SKM-1 (cell line): Measurements from ENCODE around the gene RABGAP1L.
A peak's percentile ranks its signal among the peaks of the same experiment; 100 is the strongest.

Source experiments
- DNase-seq: peaks from one replicate; lab custom pipeline; 2025; ENCODE audit not compliant: unreplicated experiment; lab: John Stamatoyannopoulos, UW

RABGAP1L gene

GRCh38 chr1:174911606-174912005, 752.3 kb downstream of the RABGAP1L start:
- DNase-seq: no peak

DNA sequence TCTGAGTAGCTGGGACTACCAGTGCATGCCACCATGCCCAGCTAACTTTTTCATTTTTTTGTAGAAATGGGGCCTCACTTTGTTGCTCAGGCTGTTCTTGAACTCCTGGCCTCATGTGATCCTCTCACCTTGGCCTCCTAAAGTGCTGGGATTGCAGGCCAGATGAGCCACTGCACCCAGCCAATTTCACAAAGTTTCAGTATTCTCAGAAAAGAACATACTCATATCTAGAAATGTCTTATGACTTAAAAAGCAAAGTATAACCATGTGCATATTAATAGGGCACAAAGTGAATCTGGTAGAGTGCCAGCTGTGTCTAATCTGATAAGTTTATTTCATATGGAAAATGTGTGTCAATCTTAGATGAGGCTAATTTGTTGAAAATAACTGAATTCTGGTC, 752.9 kb downstream of the RABGAP1L start:
- DNase-seq: no peak

GRCh38 chr1:174913225-174913903, 754.0 kb downstream of the RABGAP1L start:
- DNase-seq: no peak

- DNase-seq: no peak
These were observed 755.7 kb downstream of the RABGAP1L start for GRCh38 chr1:174914991-174915390.

DNA sequence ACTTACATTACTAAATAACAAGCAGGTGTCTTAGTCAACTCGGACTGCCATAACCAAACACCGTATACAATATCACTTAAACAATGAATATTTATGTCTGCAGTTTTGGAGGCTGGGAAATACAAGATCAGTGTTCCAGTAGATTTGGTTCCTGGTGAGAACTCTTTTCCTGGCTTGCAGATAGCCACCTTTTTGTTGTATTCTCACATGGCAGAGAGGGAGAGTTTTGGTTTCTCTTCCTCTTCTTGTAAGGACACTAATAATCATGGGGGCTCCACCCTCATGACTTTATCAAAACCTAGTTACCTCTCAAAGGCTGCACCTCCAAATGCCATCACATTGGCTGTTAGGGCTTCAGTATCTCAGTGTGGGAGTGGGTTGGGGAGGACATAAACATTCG, 757.5 kb downstream of the RABGAP1L start:
- no peak for DNase-seq

DNA sequence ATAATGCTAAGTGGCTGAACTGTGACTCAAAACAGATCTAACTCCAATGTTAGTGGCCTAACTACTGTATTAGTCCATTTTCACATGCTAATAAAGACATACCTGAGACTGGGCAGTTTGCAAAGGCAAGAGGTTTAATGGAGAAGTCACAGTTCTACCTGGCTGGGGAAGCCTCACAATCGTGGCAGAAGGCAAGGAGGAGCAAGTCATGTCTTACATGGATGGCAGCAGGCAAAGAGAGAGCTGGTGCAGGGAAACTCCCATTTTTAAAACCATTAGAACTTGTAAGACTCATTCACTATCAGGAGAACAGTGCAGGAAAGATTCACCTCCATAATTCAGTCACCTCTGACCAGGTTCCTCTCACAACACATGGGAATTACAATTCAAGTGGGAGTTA, 760.8 kb downstream of the RABGAP1L start:
- DNase-seq: no peak

DNA sequence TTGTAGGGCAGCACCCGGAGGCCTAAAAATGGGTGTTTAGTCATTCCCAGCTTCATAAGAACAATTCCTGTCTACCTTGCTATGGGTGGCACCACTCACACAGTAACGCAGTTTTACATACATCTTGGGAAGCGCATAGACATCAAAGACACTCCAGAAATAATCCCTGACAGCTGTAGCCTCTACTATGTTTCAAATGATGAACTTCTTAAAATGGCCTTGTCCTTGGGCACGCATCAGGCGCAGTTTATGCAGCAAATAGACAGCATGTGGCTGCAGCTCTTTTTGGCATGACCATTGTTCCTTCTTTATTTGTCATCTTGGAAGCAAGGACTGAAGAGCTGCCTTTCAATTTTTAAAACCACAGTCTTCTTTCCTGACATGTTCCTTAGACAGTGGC, 762.8 kb downstream of the RABGAP1L start:
- no peak for DNase-seq

DNA sequence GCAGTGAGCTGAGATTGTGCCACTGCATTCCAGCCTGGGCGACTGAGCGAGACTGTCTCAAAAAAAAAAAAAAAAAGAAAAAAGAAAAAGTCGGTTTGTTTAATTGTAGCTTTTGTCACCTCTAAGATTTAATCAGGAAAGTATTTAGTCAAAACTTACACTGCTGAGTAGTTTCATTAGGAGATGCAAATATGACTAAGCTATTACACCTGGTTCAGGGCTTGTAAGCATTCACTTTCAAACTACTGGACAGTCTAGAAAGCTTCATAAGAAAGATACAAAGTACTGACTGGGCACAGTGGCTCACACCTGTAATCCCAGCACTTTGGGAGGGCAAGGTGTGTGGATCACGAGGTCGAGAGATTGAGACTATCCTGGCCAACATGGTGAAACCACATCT, 764.5 kb downstream of the RABGAP1L start:
- DNase-seq: no peak

- DNase-seq: no peak
These were observed 769.2 kb downstream of the RABGAP1L start for GRCh38 chr1:174928541-174928940.

DNA sequence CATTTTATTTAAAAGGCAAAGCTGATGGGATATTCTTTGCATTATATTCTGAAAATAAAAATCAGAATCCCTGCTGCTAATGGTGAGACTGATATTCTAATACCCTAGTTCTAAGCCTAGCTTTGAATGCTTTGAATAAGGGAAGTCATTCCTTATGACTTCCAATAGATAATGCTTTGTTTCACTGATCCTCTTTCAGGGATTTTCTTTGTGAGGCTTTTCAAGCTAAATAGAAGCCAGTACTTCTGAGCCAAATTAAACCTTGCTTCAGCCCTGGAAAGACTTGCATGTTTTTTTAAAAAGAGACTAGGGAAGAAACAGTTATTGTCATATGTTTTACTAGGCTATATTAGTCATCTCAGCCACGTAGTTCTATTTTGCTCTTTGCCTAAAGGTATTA, 771.9 kb downstream of the RABGAP1L start:
- DNase-seq: no peak

DNA sequence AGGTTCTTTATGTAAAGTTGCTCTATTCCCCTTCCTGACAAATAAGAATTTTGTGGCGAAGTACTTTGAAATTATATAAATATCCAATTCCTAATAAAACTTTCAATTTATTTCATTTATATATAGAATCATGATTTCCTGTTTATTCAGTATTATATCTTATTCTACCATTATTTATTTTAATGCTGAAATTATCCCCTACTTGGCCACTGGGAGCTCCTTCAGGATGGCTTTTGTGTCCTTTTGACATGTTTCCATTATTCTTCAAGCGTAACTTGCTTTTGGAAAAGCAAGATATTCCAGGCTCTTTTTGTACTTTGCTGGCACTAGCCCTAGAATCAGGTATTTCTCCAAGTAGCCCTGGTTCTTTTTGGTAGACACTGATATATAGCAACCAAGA, 773.3 kb downstream of the RABGAP1L start:
- DNase-seq: no peak

GRCh38 chr1:174935961-174936727, 776.8 kb downstream of the RABGAP1L start:
- no peak for DNase-seq

- no peak for DNase-seq
These were observed 779.1 kb downstream of the RABGAP1L start for GRCh38 chr1:174938281-174939007.

- DNase-seq: no peak
These were observed 780.6 kb downstream of the RABGAP1L start for GRCh38 chr1:174939775-174940545.

DNA sequence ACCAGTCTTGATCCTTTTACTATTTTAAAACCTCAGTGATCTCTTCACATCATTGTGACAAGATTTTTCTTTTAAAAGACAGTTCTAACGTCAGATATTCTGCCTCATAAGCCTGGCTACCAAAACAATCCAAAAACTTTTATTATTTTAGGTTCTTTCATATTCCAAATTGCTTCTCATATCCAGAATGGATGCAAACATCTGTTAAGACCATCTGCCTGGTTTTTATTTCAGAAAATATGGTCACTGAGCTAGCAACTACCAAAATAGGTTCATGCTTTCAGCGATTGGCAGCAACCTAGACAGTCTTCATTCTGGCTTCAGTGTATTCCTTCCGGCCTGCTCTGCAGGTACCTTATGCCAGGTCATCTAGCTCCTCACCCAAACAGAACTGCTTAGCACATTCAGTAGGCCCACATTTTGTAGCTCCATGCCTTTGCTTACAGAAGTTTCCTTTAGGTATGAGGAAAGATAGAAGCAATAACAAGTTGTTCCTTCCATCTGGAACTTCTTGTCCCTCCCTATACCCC, 781.4 kb downstream of the RABGAP1L start:
- no peak for DNase-seq

- peak; percentile 100 for DNase-seq
These were observed 783.4 kb downstream of the RABGAP1L start for GRCh38 chr1:174942547-174943255.

- no peak for DNase-seq
These were observed 786.7 kb downstream of the RABGAP1L start for GRCh38 chr1:174946031-174946430.

DNA sequence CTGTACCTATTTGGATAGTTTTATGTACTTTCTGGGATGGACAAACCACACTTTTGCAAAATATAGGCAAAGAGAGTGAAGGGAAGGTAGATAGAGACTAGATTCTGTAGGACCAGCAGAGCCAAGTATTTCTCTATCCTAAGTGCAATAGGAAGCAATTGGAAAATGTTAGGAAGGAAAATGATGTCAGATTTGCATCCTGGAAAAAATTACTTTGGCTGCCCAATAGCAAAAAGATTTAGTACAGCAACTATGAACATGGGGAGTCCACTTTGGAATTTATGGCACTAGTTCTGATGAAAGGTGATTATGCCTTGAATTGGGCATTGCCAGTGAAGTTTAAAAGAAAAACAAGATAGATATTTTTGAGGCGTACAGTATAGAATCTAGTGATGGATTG, 789.7 kb downstream of the RABGAP1L start:
- DNase-seq: no peak

- DNase-seq: no peak
These were observed 790.3 kb downstream of the RABGAP1L start for GRCh38 chr1:174949645-174950044.

- DNase-seq: no peak
These were observed 794.2 kb downstream of the RABGAP1L start for GRCh38 chr1:174953285-174954072.
